Measurements from ENCODE around the gene ADORA1.

The ADORA1 gene

DNA sequence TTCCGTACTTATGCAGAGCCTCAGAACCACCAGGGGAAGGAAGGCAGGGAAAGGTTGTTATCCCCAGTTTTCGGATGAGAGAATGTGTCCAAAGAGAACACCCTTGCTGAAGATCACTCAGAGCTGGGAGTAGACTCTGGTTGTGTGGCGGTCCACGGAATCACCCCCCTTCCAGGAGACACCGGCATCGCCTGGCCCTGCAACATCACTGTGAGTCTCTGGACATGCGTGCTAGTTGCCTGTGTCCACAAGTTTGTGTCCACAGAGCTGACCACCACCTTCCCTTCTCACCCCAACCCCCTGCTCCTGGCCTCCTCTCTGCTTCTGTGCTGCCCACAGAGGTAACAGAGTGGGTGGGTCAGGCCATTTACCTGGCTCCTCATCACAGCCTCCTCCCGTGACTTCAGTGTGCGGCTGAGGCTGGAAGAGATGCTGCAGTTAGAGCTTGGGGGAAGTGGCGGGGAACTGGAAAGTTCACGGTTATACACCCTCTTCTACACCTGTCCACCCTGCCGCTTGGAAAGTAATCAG lies 40.8 kb downstream of the ADORA1 start:
- H3K27ac ChIP-seq: no peak overlapping the region
- no peak overlapping the region for H3K4me3 ChIP-seq
- no peak for TF ChIP-seq Cebpa-rat (IDR thresholded peaks at IDR 0.05)
- H3K36me3 ChIP-seq: peaks cover 42% of the 10 kb centered on the region; the same call in 1 of the 2 replicates
- H3K4me1 ChIP-seq: peaks cover 97% of the 10 kb centered on the region
- H3K4me2 ChIP-seq: peak overlapping the region; percentile 59; the same call in 1 of the 2 replicates
- no peaks in the 10 kb centered on the region for H3K27me3 ChIP-seq
- no peak overlapping the region for H3K9ac ChIP-seq
- peaks cover 32% of the 10 kb centered on the region; the same call in 1 of the 2 replicates for H4K20me1 ChIP-seq
- H3K9me3 ChIP-seq: no peaks in the 10 kb centered on the region

DNA sequence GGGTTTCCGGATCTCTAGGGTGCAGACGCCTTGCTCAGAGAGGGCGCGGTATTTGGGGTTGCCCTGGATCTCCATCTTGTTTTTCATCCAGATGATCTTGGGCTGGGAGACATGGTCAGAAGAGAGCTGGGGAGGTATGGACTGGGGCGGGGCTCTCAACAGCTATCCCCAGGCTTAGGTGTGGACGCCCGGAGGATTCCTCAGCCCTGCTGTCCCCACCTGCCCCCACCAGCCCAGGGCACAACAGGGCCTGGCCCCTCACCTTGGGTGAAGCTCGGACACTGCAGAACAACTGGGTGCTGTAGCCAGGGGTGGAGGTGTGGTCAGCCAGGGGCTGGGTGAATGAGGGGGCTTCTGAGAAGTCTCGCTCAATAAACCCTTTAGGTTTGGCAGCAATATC lies 41.5 kb downstream of the ADORA1 start:
- H3K9me3 ChIP-seq: no peaks in the 10 kb centered on the region
- peaks cover 32% of the 10 kb centered on the region; the same call in 1 of the 2 replicates for H4K20me1 ChIP-seq
- H3K4me3 ChIP-seq: no peak overlapping the region
- H3K27me3 ChIP-seq: no peaks in the 10 kb centered on the region
- peaks cover 97% of the 10 kb centered on the region for H3K4me1 ChIP-seq
- H3K4me2 ChIP-seq: peak overlapping the region; percentile 20; the same call in 1 of the 2 replicates
- H3K9ac ChIP-seq: no peak overlapping the region
- TF ChIP-seq Cebpa-rat (IDR thresholded peaks at IDR 0.05): no peak
- H3K27ac ChIP-seq: 0 out of 2 replicates have a peak overlapping the region, but pooled peaks have one; percentile 40
- peaks cover 42% of the 10 kb centered on the region; the same call in 1 of the 2 replicates for H3K36me3 ChIP-seq

DNA sequence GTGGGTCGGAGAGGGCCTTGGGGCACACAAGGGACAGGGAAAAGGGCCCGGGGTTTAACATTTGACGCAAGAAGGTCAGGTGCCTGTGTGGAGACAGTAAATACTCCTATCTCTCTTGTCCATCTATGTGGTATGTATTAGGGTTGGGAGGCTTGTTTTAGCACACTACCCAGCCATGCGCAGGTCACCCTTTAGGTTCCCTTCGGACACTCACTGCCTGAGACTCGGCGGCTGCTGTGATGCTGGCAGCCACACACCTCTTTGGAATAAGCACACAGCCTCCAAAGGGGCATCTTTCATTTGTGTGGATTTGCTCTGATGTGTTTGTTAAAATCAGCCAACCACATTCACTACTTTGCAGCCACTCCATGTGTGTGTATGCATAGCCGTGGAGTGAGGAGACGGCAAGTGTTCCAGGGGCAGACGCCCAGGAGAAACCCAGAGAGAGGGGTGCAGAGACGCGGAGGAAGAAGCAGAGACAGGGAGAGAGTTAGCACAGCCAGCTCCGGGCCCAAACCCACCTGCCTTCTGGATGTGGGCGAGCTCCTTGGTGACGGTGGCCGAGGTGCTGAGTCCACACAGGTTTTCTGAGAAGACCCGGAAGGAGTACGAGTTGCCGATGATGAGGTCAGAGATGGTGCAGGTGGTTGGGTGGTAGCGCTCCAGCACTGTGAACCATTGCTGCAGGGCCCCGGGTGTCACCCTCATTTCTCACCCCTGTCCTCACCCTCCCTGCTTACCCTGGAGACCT lies 42.4 kb downstream of the ADORA1 start:
- Histone ChIP-seq H3K4me2 (peak overlapping the region; percentile 20; the same call in 1 of the 2 replicates), H3K4me3 (no peak overlapping the region), H4K20me1 (peaks cover 32% of the 10 kb centered on the region; the same call in 1 of the 2 replicates), H3K27me3 (no peaks in the 10 kb centered on the region), H3K9me3 (no peaks in the 10 kb centered on the region), H3K36me3 (peaks cover 42% of the 10 kb centered on the region; the same call in 1 of the 2 replicates), H3K4me1 (peaks cover 97% of the 10 kb centered on the region), H3K9ac (no peak overlapping the region), H3K27ac (peak overlapping the region; percentile 95)
- no peak for TF ChIP-seq Cebpa-rat (IDR thresholded peaks at IDR 0.05)

DNA sequence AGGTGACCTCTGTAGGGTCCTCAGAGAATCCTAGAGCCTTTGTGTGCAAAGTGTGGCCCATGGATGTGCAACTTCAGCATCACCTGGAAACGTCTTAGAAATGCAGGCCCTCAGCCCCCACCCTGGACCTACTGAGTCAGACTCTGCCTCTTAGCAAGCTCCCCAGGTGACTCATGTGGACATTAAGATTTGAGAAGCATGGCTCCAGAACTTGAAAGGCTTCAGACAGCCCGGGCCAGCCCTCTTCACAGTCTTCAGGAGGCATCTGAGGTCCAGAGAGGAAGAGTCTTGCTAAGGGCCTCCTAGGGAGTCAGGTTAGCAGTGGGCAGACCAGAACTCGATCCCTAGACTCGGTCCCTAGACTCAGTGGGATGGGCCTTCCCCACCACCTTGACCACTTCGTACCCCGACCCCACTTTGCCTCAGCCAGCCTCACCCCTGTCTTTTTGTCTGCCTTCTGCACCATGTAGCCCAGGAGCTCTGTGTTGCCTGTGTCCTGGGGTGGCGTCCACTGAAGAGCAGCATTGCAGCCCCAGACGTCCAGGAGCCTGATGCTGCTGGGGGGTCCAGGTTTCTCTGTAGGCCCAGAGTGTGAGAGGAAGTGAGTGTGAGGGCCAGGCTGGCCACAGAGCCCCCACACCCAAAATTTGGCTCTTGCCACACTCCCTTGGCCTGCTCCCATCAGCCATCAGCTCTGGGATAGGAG lies 43.3 kb downstream of the ADORA1 start:
- H3K9me3 ChIP-seq: no peaks in the 10 kb centered on the region
- no peak overlapping the region for H3K9ac ChIP-seq
- H3K27me3 ChIP-seq: no peaks in the 10 kb centered on the region
- H3K4me2 ChIP-seq: peak overlapping the region; percentile 91; the same call in 1 of the 2 replicates
- peak overlapping the region; percentile 95; the same call in 1 of the 2 replicates for H3K27ac ChIP-seq
- H3K36me3 ChIP-seq: peaks cover 42% of the 10 kb centered on the region; the same call in 1 of the 2 replicates
- H3K4me1 ChIP-seq: peaks cover 98% of the 10 kb centered on the region
- no peak for TF ChIP-seq Cebpa-rat (IDR thresholded peaks at IDR 0.05)
- H4K20me1 ChIP-seq: peaks cover 32% of the 10 kb centered on the region; the same call in 1 of the 2 replicates
- H3K4me3 ChIP-seq: no peak overlapping the region

DNA sequence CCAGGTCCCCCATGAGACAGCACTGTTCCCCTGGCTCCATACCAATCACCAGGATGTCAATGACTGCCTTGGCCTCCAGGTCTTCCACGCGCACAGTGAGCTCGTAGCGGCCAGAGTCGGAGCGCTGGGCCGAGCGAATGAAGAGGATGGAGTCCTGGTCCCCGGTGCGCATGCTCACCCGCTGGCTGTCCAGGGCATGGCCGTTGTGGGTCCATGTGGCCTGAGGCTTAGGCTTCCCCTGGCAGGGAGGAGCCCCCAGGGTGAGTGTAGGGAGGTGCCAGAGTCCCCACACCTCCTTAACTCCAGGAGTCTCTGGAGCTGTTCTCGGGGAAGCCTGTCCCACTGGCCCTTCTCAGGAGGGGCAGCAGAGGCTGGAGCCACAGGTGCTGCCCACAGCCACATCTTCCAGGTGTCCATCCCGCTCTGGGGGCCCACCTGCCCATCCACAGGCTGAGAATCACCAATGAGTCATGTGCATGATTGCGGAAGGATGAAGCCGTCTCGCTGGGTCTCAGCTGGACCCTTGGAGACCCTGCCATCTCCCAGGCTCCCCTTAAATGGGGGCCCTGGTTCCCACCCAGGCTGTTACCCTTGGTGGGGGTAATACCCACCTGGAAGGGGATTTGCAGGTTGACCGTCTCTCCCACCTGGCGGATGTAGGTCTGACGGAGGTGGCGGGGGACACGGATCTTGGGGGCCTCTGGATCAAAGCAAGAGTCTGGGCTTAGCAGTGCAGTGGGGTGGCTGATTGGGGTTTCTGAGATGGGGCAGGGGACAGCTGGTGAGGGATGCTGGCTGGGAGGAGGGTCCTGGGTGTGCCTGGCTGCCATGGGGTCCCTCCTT lies 44.0 kb downstream of the ADORA1 start:
- Histone ChIP-seq H3K9me3 (no peaks in the 10 kb centered on the region), H4K20me1 (peaks cover 32% of the 10 kb centered on the region; the same call in 1 of the 2 replicates), H3K36me3 (peaks cover 42% of the 10 kb centered on the region; the same call in 1 of the 2 replicates), H3K9ac (no peak overlapping the region), H3K4me2 (peak overlapping the region; percentile 91), H3K27ac (peak overlapping the region; percentile 95), H3K27me3 (no peaks in the 10 kb centered on the region), H3K4me1 (peaks cover 100% of the 10 kb centered on the region), H3K4me3 (no peak overlapping the region)
- TF ChIP-seq Cebpa-rat (IDR thresholded peaks at IDR 0.05): no peak

DNA sequence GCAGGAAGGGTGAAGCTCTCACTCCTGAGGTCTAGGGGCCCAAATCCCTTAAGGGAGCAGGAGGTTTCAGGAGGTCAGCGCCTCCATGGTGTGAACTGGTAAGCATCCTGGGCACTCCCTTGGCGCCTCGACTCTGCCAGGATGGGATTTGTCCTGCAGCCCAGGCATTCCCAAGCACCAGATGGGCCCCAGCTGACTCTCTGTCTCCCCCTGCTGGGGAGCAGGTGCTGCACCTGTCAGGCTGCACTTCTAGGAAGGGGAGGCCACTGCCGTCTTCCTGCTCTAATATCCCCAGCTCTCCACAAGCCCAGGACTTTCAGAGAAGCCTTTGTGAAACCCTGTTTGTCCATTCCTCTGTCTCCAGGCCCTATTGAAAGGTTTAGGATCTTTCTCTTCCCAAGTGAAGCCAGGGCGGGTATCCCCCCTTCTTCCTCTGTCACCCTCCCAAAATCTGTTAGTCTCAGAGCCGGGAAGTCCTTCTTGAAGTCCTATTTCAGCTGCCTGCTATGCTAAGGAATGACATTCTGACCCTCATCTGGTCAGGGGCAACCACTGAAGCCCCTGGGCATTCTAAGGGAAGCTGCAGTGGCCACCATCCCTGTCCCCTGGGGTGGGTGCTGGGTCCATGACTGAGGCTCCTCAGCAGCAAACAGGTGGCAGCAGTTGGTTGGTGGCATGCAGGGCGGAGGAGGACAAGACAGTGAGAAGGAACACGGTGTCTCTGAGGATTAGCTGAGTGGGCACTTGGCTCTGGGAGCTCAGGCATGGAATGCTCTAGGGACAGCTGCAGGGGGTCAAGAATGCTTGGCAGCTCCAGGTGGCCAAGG lies 44.9 kb downstream of the ADORA1 start:
- TF ChIP-seq Cebpa-rat (IDR thresholded peaks at IDR 0.05): no peak
- Histone ChIP-seq H3K27ac (peak overlapping the region; percentile 95), H3K4me3 (peak overlapping the region; percentile 68; the same call in 1 of the 2 replicates), H3K27me3 (no peaks in the 10 kb centered on the region), H3K9me3 (no peaks in the 10 kb centered on the region), H3K9ac (peak overlapping the region; percentile 85), H3K4me1 (peaks cover 100% of the 10 kb centered on the region), H4K20me1 (peaks cover 32% of the 10 kb centered on the region; the same call in 1 of the 2 replicates), H3K4me2 (peak overlapping the region; percentile 91), H3K36me3 (peaks cover 42% of the 10 kb centered on the region; the same call in 1 of the 2 replicates)

DNA sequence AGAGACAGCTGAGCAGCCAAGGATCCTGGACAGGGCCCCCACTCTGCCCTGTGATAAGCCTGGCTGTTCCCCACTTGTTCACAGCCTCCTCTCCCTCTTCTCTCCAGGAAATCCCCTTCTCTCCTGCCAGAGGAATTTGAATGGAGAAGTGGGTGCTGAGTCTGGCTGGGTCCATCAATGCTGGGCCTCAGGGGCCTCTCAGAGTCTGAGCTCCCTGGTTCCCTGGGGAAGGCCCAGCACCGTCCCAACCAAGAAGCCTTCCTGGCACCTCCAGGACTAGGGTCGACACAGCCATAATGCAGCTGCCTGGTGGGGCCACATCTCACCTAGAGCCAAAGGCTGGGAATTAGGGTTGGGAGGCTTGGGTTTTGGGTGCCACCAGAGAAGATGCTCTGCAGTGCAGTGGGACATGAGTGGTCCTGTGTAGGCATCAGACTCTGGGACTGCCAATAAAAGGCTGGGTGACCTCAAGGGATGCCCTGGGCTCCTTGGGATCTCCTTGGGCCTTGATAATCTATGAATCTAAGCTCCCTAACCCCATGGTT lies 45.6 kb downstream of the ADORA1 start:
- Histone ChIP-seq H3K4me1 (peaks cover 100% of the 10 kb centered on the region), H3K27ac (peak overlapping the region; percentile 95), H3K9ac (peak overlapping the region; percentile 85)

DNA sequence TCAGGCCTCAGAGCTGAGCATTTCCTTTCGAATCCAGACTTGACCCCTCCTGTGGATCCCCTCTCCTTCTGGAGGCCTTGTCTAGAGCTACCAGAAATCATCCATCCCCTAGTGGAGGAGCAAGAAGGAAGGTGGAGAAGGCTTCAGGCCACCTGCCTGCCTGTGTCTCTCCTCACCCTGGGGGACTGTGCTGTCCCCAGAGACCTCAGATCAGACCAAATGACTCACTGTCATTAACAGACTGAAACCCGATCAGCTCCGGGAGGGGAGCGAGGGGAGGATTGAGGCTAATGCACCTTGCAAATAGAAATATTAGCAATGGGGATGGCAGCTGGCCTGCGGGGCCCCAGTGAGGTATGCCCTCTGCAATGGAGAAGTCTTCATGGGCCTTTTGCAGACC lies 46.0 kb downstream of the ADORA1 start:
- peak overlapping the region; percentile 68 for H3K4me3 ChIP-seq
- peaks cover 100% of the 10 kb centered on the region for H3K4me1 ChIP-seq
- H3K9me3 ChIP-seq: no peaks in the 10 kb centered on the region
- H4K20me1 ChIP-seq: peaks cover 23% of the 10 kb centered on the region; the same call in 1 of the 2 replicates
- peak overlapping the region; percentile 91 for H3K4me2 ChIP-seq
- no peaks in the 10 kb centered on the region for H3K27me3 ChIP-seq
- H3K36me3 ChIP-seq: peaks cover 35% of the 10 kb centered on the region; the same call in 1 of the 2 replicates
- no peak for TF ChIP-seq Cebpa-rat (IDR thresholded peaks at IDR 0.05)
- H3K27ac ChIP-seq: peak overlapping the region; percentile 95
- H3K9ac ChIP-seq: peak overlapping the region; percentile 85

More for the DNA sequence above, 45.6 kb downstream of the ADORA1 start:
- H4K20me1 ChIP-seq: peaks cover 28% of the 10 kb centered on the region; the same call in 1 of the 2 replicates
- H3K9me3 ChIP-seq: no peaks in the 10 kb centered on the region
- peak overlapping the region; percentile 91 for H3K4me2 ChIP-seq
- TF ChIP-seq Cebpa-rat (IDR thresholded peaks at IDR 0.05): no peak
- peaks cover 39% of the 10 kb centered on the region; the same call in 1 of the 2 replicates for H3K36me3 ChIP-seq
- H3K4me3 ChIP-seq: peak overlapping the region; percentile 68; the same call in 1 of the 2 replicates
- H3K27me3 ChIP-seq: no peaks in the 10 kb centered on the region

Measured in BLaER1 (cell line).